ENCODE results near the gene GRK6.

DNA sequence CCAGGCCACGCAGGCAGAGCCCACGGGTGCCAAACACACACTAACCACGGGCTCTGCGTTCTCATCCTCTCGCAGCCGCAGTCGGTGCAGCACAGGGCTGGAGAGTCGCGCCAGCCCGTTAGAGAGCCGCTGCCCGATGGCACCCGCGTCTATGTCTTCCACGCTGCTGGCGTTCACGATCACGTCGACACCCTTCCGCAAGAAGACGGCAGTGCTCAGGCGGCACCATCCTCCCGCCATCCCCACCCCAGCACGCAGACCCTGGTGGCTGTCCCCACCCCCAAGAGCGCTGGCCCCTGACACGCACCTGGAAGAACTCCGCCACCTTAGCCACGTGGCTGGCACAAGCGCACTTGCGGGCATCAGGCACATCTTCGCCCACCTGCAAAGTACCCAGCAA, 41.0 kb downstream of the GRK6 start:
- no peak for TF ChIP-seq EP300 (IDR thresholded peaks at IDR 0.05; ENCODE audit: borderline replicate concordance)
- no peak for TF ChIP-seq CEBPB (IDR thresholded peaks at IDR 0.05)
- TF ChIP-seq, protein P1, sequence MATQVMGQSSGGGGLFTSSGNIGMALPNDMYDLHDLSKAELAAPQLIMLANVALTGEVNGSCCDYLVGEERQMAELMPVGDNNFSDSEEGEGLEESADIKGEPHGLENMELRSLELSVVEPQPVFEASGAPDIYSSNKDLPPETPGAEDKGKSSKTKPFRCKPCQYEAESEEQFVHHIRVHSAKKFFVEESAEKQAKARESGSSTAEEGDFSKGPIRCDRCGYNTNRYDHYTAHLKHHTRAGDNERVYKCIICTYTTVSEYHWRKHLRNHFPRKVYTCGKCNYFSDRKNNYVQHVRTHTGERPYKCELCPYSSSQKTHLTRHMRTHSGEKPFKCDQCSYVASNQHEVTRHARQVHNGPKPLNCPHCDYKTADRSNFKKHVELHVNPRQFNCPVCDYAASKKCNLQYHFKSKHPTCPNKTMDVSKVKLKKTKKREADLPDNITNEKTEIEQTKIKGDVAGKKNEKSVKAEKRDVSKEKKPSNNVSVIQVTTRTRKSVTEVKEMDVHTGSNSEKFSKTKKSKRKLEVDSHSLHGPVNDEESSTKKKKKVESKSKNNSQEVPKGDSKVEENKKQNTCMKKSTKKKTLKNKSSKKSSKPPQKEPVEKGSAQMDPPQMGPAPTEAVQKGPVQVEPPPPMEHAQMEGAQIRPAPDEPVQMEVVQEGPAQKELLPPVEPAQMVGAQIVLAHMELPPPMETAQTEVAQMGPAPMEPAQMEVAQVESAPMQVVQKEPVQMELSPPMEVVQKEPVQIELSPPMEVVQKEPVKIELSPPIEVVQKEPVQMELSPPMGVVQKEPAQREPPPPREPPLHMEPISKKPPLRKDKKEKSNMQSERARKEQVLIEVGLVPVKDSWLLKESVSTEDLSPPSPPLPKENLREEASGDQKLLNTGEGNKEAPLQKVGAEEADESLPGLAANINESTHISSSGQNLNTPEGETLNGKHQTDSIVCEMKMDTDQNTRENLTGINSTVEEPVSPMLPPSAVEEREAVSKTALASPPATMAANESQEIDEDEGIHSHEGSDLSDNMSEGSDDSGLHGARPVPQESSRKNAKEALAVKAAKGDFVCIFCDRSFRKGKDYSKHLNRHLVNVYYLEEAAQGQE (IDR thresholded peaks at IDR 0.05; ENCODE audit: low read depth): no peak
- no peak for TF ChIP-seq TAF1 (IDR thresholded peaks at IDR 0.05; ENCODE audit: low read depth)
- TF ChIP-seq ZBTB7A (IDR thresholded peaks at IDR 0.05; ENCODE audit: low read depth): no peak
- TF ChIP-seq, protein P2, sequence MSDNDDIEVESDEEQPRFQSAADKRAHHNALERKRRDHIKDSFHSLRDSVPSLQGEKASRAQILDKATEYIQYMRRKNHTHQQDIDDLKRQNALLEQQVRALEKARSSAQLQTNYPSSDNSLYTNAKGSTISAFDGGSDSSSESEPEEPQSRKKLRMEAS (IDR thresholded peaks at IDR 0.05): no peak
- no peak for TF ChIP-seq YY1 (IDR thresholded peaks at IDR 0.05; ENCODE audit: low read depth)
- TF ChIP-seq TEAD4 (IDR thresholded peaks at IDR 0.05): no peak
- no peak for TF ChIP-seq CREB1 (IDR thresholded peaks at IDR 0.05; ENCODE audit: low read depth)
- TF ChIP-seq NFIC (IDR thresholded peaks at IDR 0.05): no peak
- TF ChIP-seq, protein P3, sequence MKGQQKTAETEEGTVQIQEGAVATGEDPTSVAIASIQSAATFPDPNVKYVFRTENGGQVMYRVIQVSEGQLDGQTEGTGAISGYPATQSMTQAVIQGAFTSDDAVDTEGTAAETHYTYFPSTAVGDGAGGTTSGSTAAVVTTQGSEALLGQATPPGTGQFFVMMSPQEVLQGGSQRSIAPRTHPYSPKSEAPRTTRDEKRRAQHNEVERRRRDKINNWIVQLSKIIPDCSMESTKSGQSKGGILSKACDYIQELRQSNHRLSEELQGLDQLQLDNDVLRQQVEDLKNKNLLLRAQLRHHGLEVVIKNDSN (IDR thresholded peaks at IDR 0.05): no peak
- no peak for TF ChIP-seq FOXM1 (IDR thresholded peaks at IDR 0.05; ENCODE audit: borderline replicate concordance, low read depth)

All from Ishikawa (cell line).